Effector memory CD4-positive, alpha-beta T cell (primary cell): ENCODE measurements around the gene DCLK1.

Experiments
- DNase-seq, 3 donors: peaks; one replicate each; pipeline ENCODE4 v3.0.0-alpha.2; 2020
- H3K27ac ChIP-seq: 2 replicates; pipeline ENCODE4 v1.7.0; 2013; ENCODE audit warnings: mild to moderate bottlenecking, low read length, moderate library complexity; ENCODE audit not compliant: insufficient read depth, poor library complexity, severe bottlenecking
- H3K27me3 ChIP-seq: replicated peaks from 2 replicates; pipeline ENCODE4 v1.7.0; 2013; ENCODE audit warnings: mild to moderate bottlenecking, low read length; ENCODE audit not compliant: insufficient read depth, control insufficient read depth, poor library complexity, severe bottlenecking
- H3K36me3 ChIP-seq: 2 replicates; pipeline ENCODE4 v1.7.0; 2013; ENCODE audit warnings: mild to moderate bottlenecking, low read length, moderate library complexity; ENCODE audit not compliant: control insufficient read depth, insufficient read depth
- H3K4me1 ChIP-seq: 2 replicates; pipeline ENCODE4 v1.7.0; 2013; ENCODE audit warnings: low read length, mild to moderate bottlenecking; ENCODE audit not compliant: control insufficient read depth, insufficient read depth, poor library complexity, severe bottlenecking
- H3K4me3 ChIP-seq: 2 replicates; pipeline ENCODE4 v1.7.0; 2013; ENCODE audit warnings: low read length, low read depth, mild to moderate bottlenecking; ENCODE audit not compliant: insufficient read depth, poor library complexity, severe bottlenecking
- H3K9me3 ChIP-seq: 2 replicates; pipeline ENCODE4 v1.7.0; 2013; ENCODE audit warnings: mild to moderate bottlenecking, low read length, moderate library complexity; ENCODE audit not compliant: control insufficient read depth

DCLK1 gene

DNA sequence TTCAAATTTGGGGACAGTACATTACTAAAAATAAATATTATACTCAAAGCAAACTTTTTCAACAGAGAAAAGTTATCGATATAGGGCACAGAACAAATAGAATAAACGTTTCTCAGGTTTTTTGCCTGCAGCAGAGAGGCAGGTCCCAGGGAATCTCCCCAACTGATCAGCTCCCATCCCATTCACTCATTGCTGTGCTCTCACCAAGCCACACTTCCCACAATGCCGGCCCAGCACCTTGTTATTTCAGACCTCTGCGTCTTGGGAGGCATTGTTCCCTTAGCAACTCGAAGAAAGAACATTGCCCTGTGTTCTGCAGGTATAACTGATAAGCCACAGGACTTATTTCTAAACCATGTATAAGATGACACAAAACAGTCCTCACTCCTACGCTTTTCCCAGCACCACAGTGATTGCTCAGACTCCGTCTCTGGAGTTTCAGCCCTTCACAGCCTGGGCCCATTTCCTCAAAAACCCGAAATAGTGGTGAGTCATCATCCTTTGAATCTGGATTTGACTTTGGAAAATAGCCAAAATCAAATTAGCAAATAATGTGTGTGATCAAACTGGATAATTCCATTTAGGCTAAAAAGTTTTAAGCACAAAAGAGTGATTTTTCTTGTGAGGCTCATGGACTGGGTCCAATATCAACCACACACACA, 100.4 kb downstream of the DCLK1 start:
- H3K27ac ChIP-seq, result no peak overlapping the region
- no peaks in the 10 kb centered on the region for H3K4me1 ChIP-seq
- H3K9me3 ChIP-seq, result no peaks in the 10 kb centered on the region
- H3K27me3 ChIP-seq, result no peaks in the 10 kb centered on the region
- no peak overlapping the region for H3K4me3 ChIP-seq
- no peak for DNase-seq
- H3K36me3 ChIP-seq, result no peaks in the 10 kb centered on the region

DNA sequence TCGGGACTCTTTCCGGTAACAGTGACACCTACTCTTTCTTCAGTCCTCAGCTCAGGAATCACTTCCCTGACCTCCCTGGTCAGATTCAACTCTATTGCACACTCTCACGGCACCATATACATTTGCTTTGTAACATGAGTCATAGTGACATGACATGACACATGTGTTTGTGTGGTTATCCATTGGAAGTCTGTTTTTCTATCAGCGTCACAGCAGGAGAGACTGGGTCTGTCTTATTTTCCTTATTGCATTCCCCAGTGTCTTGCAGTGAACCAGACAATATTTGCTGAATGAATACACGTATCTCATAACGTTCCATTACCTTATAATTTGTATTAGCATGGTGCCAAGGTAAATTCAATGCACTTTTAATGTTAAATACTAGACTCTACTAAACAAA, 102.0 kb downstream of the DCLK1 start:
- Histone ChIP-seq H3K4me1 (no peaks in the 10 kb centered on the region), H3K36me3 (no peaks in the 10 kb centered on the region), H3K9me3 (no peaks in the 10 kb centered on the region), H3K27me3 (no peaks in the 10 kb centered on the region), H3K27ac (no peak overlapping the region), H3K4me3 (no peak overlapping the region)
- DNase-seq, result no peak

DNA sequence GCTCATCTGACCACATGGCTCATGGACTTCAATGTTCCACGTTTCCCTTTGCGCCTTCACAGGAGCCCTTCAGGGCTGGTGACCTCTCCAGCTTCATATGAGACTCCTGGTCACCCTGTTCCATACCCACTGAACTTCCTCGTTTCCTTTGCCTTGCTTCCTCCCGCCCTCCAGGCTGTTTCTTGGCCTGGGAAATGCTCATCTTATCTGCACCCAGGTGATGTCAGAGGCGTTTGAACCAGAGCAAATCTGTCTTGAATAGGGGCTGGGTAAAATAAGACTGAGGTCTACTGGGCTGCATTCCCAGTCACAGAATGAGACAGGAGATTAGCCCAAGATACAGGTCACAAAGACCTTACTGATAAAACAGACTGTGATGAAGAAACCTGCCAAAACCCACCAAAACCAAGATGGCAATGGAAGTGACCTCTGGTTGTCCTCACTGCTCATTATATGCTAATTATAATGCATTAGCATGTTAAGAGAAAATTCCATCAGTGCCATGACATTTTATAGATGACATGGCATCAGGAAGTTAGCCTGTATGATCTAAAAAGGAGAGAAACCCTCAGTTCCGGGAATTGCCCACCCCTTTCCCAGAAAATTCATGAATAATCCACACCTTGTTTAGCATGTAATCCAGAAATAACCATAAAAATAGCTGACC, 102.7 kb downstream of the DCLK1 start:
- no peak overlapping the region for H3K4me3 ChIP-seq
- no peaks in the 10 kb centered on the region for H3K36me3 ChIP-seq
- H3K27ac ChIP-seq, result no peak overlapping the region
- H3K4me1 ChIP-seq, result no peaks in the 10 kb centered on the region
- no peak for DNase-seq
- no peaks in the 10 kb centered on the region for H3K27me3 ChIP-seq
- no peaks in the 10 kb centered on the region for H3K9me3 ChIP-seq

DNA sequence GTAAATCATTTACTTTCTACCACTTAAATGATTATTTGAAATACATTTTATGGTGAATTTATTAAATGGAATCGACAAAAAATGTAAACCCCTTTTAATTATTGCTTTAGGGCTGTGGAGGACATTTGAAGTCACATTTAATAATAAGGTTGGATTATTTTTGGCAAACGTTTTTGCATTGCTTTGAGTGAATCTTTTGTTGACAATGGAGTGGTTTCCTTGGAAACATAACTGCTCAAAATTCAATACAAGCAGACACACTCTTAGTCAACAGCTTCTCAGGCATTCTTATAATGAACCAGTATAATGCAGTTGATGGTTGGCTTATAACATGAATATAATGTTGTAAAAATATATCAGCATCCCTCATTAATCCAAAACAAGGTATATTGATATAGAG, 104.7 kb downstream of the DCLK1 start:
- no peak for DNase-seq
- Histone ChIP-seq H3K36me3 (no peaks in the 10 kb centered on the region), H3K4me1 (no peaks in the 10 kb centered on the region), H3K27me3 (no peaks in the 10 kb centered on the region), H3K27ac (no peak overlapping the region), H3K4me3 (no peak overlapping the region), H3K9me3 (no peaks in the 10 kb centered on the region)

DNA sequence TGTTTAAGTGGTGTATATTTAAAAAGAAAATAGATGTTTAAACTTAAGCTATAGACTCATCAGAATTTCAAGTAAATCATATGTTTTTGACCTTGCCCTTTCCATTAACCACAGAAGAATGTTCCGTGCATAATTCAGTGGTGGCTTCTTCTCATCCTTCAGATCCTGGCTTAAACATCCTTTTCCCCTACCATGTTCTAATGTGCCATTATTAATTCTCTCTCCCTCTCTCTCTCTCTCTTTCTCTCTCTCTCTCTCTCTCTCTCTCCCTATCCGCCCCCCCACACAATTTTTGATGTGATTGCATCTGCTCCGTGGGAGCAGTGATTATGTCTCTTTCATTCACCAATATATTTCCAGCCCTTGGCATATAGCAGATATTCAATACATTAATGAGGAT, 116.4 kb downstream of the DCLK1 start:
- H3K27me3 ChIP-seq, result no peaks in the 10 kb centered on the region

DNA sequence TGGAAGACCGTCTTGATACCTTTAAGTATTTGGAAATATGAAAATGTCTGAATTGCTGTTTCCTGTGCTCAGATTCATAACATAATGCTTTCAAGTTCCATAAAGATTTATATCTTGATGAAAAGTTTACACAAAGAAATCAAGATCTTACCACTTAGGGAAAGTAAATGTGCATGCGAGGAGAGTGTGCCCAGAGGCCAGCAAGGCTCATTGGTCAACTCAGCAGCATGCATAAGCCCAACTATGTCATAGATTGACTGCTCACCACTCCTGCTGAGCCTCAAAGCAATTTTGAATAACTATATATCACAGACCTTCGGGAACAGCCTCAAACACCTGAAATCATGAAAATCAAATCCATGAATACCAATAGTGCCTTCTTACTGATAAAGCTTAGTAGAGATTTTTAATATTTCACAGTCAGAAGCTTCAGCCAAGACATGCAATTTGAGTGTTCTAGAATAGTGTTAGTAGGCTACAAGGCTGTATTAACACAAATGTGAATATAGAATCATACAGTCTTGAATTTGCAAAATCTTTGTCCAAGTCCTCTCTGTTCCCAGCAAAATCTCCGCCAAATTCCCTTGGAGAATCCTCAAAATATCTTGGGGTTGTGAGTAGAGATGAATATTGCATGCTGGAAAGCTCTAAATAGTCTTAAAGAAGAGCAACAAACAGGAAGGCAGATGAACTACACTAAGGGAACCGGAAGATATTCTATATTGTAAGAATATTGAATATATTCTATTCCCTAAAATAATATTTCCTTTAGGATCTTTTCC, 124.1 kb downstream of the DCLK1 start:
- Histone ChIP-seq H3K4me1 (no peaks in the 10 kb centered on the region), H3K4me3 (no peak overlapping the region), H3K27ac (no peak overlapping the region), H3K36me3 (no peaks in the 10 kb centered on the region), H3K27me3 (no peaks in the 10 kb centered on the region), H3K9me3 (no peaks in the 10 kb centered on the region)
- DNase-seq, result no peak

More for the DNA sequence above, 116.4 kb downstream of the DCLK1 start:
- Histone ChIP-seq H3K36me3 (no peaks in the 10 kb centered on the region), H3K27ac (no peak overlapping the region), H3K9me3 (no peaks in the 10 kb centered on the region), H3K4me3 (no peak overlapping the region), H3K4me1 (no peaks in the 10 kb centered on the region)
- DNase-seq, result no peak

DNA sequence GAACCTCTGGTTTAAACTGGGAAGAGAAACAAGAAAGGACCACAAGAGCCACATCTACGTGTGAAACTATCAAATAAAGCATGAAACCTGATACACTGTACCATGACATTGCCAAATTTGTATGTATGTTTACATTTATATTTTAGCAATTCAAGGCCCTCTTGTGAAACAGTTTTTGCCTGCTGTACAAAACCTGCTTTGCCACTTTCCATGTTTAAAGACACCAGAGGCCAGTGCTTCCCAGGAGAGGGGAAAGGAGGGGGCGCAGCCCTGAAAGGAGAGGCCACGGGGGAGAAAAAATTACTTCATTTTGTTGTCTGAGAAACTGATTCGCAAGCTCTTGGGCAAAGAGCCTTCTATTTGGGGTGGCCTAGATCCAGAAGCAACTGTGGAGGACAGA, 124.8 kb downstream of the DCLK1 start:
- DNase-seq, result no peak
- Histone ChIP-seq H3K4me3 (no peak overlapping the region), H3K27ac (no peak overlapping the region), H3K36me3 (no peaks in the 10 kb centered on the region), H3K9me3 (no peaks in the 10 kb centered on the region), H3K4me1 (no peaks in the 10 kb centered on the region), H3K27me3 (no peaks in the 10 kb centered on the region)

DNA sequence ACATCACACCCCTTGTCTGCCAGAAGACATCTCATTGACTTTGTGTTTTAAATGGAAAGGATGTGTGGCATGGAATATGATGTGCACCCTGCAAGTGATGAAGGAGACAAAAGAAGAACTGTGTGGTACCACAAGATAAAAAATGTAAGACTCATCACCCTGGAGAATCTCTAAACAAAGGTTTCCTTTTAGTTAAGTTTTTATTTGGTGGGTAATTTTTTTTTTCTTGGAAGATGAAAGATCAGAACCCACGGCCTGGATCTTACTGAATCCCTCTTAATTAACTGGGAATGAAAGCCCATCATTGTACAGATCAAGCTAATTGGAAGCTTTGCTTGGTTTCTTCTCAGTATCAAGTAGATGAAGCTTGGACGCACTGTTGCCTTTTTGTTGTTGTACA, 129.6 kb downstream of the DCLK1 start:
- no peak overlapping the region for H3K27ac ChIP-seq
- no peaks in the 10 kb centered on the region for H3K36me3 ChIP-seq
- H3K4me1 ChIP-seq, result no peaks in the 10 kb centered on the region
- DNase-seq, result no peak
- no peaks in the 10 kb centered on the region for H3K9me3 ChIP-seq
- H3K27me3 ChIP-seq, result no peaks in the 10 kb centered on the region
- H3K4me3 ChIP-seq, result no peak overlapping the region

DNA sequence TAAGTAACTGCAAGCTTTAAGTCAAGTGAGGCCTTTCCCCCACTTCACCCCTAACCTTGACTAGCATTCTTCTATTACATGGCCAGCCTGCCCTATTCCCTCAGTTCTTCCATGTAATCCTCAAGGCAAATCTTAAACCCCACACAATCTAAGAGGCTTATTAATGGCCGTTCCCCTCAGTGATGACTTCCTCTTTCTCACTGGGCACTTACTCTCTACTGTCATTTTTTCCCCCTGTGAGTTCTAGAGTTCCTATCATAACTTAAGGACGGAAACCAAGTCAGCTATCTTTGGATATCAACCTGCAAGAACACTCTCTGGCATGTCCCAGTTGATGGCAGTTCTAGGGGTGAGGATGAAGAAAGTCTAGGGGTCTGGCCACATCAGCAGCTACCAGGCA, 131.2 kb downstream of the DCLK1 start:
- no peaks in the 10 kb centered on the region for H3K9me3 ChIP-seq
- H3K36me3 ChIP-seq, result no peaks in the 10 kb centered on the region
- DNase-seq, result no peak
- H3K4me3 ChIP-seq, result no peak overlapping the region
- H3K27me3 ChIP-seq, result no peaks in the 10 kb centered on the region
- H3K27ac ChIP-seq, result no peak overlapping the region
- H3K4me1 ChIP-seq, result no peaks in the 10 kb centered on the region

DNA sequence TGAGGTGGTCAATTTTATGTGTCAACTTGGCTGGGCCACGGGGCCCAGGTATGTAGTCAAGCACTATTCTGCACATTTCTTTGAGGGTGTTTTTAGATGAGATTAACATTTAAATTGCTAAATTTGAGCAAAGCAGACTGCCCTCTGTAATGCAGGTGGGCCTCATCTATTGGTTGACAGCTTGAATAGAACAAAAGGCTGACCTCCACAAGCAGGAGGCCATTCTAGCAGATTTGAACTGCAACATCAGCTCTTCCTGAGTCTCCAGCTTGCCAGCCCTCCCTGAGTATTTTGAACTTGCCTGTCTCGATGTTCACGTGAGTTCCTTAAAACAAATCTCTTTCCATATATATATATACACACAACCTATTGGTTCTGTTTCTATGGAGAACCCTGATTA, 134.8 kb downstream of the DCLK1 start:
- DNase-seq, result no peak
- Histone ChIP-seq H3K36me3 (no peaks in the 10 kb centered on the region), H3K4me1 (no peaks in the 10 kb centered on the region), H3K27ac (no peak overlapping the region), H3K27me3 (no peaks in the 10 kb centered on the region), H3K9me3 (no peaks in the 10 kb centered on the region), H3K4me3 (no peak overlapping the region)
